ENCODE measurements around the gene YDJC. TPM values are rescaled to one million over a fixed set of nuclear protein-coding genes. Genes with fewer than 3 reads are reported as not detected.
A peak's percentile ranks its signal among the peaks of the same experiment; 100 is the strongest.

Gene YDJC
- total and polyA plus RNA-seq, 4 donors = 11.0 to 41.1 (median 31.3) TPM

GRCh38 chr22:21579474-21579851 is 50.4 kb downstream of the YDJC start:
- no peaks in the 10 kb centered on the region for H3K9me3 ChIP-seq (ENCODE audit: control insufficient read depth in 4 of 4, insufficient read depth in 3 of 4, low read length in 3 of 4)
- WGBS, 2 donors = 65 to 74% methylated on average over 6 of the region's 6 CpGs
- no peak for DNase-seq
- ATAC-seq (ENCODE audit: insufficient read depth, low FRiP score) = no peak
- no peak overlapping the region for H3K9ac ChIP-seq (ENCODE audit: insufficient read depth in 1 of 2, low read length in 2 of 2)
- H3K27me3 ChIP-seq (ENCODE audit: control insufficient read depth in 3 of 3, insufficient read depth in 3 of 3, low read length in 2 of 3) = no peaks in the 10 kb centered on the region
- H3K27ac ChIP-seq (ENCODE audit: low read depth in 1 of 2, low read length in 1 of 2) = no peak overlapping the region
- no peak for TF ChIP-seq CTCF (IDR thresholded peaks at IDR 0.05; ENCODE audit: control extremely low read depth, extremely low read depth)
- H3K4me3 ChIP-seq = no peak overlapping the region
- no peaks in the 10 kb centered on the region for H3K36me3 ChIP-seq (ENCODE audit: control insufficient read depth in 4 of 4, insufficient read depth in 4 of 4, low read length in 4 of 4)
- peaks cover 0 to 15% (median under 1%) of the 10 kb centered on the region in 5 donors for H3K4me1 ChIP-seq (ENCODE audit: control insufficient read depth in 5 of 5, insufficient read depth in 5 of 5, low read length in 5 of 5)

Small RNA genes lying within 50 kb of the gene (small RNA-seq; reads per million reads assigned to genes)
- gene MIR301B (ENCODE audit: low replicate concordance) = 2.9 reads per million, percentile 92 among the genes with 10 or more reads in this experiment

Other genes with a start within 250 kb of the YDJC start
- under 1 TPM; 0.09 to 0.21 TPM for gene RIMBP3B, start 246.3 kb downstream of the YDJC start, total RNA-seq
- under 1 TPM in 1 of 2 donors, not detected in 1; 0.08 TPM for gene RIMBP3B, start 246.3 kb downstream of the YDJC start, polyA plus RNA-seq
- gene HIC2, start 212.7 kb downstream of the YDJC start, total RNA-seq = 1 to 10 TPM; 3.8 to 6.1 TPM
- gene HIC2, start 212.7 kb downstream of the YDJC start, polyA plus RNA-seq = 1 to 10 TPM; 1.8 to 1.9 TPM
- 1 to 10 TPM in 1 of 2 donors, under 1 TPM in 1; 0.31 to 4.7 TPM for gene TMEM191C, start 162.6 kb downstream of the YDJC start, total RNA-seq
- 1 to 10 TPM; 1.7 to 2.3 TPM for gene TMEM191C, start 162.6 kb downstream of the YDJC start, polyA plus RNA-seq
- under 1 TPM in 1 of 2 donors, not detected in 1; 0.40 TPM for gene RIMBP3C, start 78.6 kb downstream of the YDJC start, total RNA-seq
- gene RIMBP3C, start 78.6 kb downstream of the YDJC start, polyA plus RNA-seq = under 1 TPM; 0.05 to 0.10 TPM
- 10 to 100 TPM; 37.2 to 41.6 TPM for gene UBE2L3, start 62.3 kb downstream of the YDJC start, total RNA-seq
- 10 to 100 TPM; 46.3 to 63.0 TPM for gene UBE2L3, start 62.3 kb downstream of the YDJC start, polyA plus RNA-seq
- gene CCDC116, start 2.7 kb upstream of the YDJC start, total RNA-seq = under 1 TPM; 0.71 to 0.74 TPM
- gene CCDC116, start 2.7 kb upstream of the YDJC start, polyA plus RNA-seq = under 1 TPM; 0.37 to 0.73 TPM
- 100 to 1,000 TPM in 1 of 2 donors, 1 to 10 TPM in 1; 7.3 to 116 TPM for gene SDF2L1, start 12.3 kb upstream of the YDJC start, total RNA-seq
- 100 to 1,000 TPM in 1 of 2 donors, 10 to 100 TPM in 1; 40.0 to 200 TPM for gene SDF2L1, start 12.3 kb upstream of the YDJC start, polyA plus RNA-seq
- 10 to 100 TPM; 34.4 to 44.0 TPM for gene PPIL2, start 36.0 kb upstream of the YDJC start, total RNA-seq
- gene PPIL2, start 36.0 kb upstream of the YDJC start, polyA plus RNA-seq = 10 to 100 TPM; 23.0 to 29.8 TPM
- gene YPEL1, start 105.8 kb upstream of the YDJC start, total RNA-seq = 10 to 100 TPM in 1 of 2 donors, 1 to 10 TPM in 1; 4.0 to 15.1 TPM
- 1 to 10 TPM; 1.6 to 3.0 TPM for gene YPEL1, start 105.8 kb upstream of the YDJC start, polyA plus RNA-seq
- 100 to 1,000 TPM in 1 of 2 donors, 10 to 100 TPM in 1; 73.8 to 154 TPM for gene MAPK1, start 237.6 kb upstream of the YDJC start, total RNA-seq
- 10 to 100 TPM; 16.3 to 34.7 TPM for gene MAPK1, start 237.6 kb upstream of the YDJC start, polyA plus RNA-seq

All from lung (tissue), 13 donors.